Muscle of arm (tissue), 12 donors: ENCODE measurements around the gene SPATC1L. TPM values are rescaled to one million over a fixed set of nuclear protein-coding genes. Genes with fewer than 3 reads are reported as not detected.
A peak's percentile ranks its signal among the peaks of the same experiment; 100 is the strongest.
"Not testable (repeated sequence)": the region's sequence is repeated elsewhere in the genome, so short reads cannot be mapped to it uniquely, and the experiment has no call there.

Source experiments
- DNase-seq: peaks from one replicate; pipeline ENCODE4 v3.0.0-alpha.2; 2013
- polyA plus RNA-seq, 12 donors: library from polyadenylated mRNA; unstranded; fragments of 120-200 nt; gene quantifications; one replicate each; pipeline ENCODE4 v1.2.1, GENCODE V29; 2013; ENCODE audit not compliant: insufficient read length in 12 of 12

The SPATC1L gene
- polyA plus RNA-seq, 12 donors = 4.2 to 18.6 (median 9.6) TPM; not detected in 2

DNA sequence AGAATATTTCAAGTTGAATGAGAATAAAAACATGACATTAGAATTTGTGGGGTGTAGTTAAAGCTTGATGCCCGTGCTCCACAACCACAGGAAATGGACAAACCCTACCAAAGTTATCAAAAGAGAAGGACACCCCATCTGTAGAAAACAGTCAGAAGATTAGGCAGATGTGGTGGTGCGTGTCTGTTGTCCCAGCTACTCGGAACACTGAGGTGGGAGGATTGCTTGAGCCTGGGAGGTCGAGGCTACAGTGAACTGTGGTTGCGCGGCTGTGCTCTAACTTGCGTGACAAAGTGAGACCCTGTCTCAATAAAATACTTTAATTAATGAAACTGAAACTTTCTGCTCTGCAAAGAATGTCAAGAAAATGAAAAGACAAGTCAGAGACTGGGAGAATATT, 1.5 kb upstream of the SPATC1L start:
- no peak for DNase-seq

DNA sequence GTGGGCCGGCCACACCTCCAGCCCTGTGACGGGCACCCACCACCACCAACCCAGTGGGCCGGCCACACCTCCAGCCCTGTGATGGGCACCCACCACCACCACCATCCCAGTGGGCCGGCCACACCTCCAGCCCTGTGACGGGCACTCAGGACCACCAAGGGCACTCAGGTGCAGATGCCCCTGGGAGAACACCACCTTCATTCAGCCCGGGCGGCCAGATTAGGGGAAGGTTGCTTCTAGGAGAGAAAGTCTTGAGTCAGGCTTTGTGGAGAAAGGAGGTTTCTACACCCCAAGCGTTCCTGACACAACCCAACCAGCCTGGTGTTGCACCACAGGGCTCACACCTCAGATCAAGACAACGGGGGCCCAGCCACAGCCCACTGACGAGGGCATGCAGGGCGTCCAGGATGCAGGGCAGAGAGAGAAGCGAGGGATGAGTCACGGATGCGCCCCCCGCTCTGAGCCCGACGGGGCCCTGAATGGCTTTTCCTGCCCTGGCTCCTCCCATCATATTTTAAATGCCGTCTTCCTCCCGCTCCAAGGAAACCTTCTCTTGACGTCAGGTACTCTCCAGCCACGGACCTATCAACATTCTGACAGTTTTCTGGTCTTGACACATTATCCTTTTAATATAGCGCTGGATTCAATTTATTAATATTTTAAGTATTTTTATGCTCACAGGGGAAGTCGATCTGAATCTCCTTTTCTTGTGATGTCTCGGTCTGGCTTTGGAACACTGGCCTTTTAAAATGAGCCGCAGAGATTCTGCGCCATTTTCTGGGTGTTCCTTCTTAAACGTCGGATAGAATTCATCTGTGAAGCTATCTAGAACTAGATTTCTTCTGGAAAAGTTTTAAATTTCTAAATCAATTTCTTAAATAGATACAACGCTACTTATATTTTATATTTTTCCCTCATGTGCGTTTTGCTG, 631 bp upstream of the SPATC1L start:
- peak; percentile 88 for DNase-seq

DNA sequence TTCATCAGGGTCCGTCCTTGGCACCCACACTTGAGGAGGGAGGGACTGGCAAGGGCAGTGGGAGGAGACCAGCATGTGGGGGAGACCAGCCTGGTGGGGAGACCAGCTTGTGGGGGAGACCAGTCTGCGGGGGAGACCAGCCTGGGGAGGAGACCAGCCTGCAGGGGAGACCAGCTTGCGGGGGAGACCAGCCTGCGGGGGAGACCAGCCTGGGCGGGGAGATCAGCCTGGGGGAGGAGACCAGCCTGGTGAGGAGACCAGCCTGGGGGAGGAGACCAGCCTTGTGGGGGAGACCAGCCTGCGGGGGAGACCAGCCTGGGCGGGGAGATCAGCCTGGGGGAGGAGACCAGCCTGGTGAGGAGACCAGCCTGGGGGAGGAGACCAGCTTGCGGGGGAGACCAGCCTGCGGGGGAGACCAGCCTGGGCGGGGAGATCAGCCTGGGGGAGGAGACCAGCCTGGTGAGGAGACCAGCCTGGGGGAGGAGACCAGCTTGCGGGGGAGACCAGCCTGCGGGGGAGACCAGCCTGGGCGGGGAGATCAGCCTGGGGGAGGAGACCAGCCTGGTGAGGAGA, 836 bp downstream of the SPATC1L start:
- DNase-seq = not testable (repeated sequence)

DNA sequence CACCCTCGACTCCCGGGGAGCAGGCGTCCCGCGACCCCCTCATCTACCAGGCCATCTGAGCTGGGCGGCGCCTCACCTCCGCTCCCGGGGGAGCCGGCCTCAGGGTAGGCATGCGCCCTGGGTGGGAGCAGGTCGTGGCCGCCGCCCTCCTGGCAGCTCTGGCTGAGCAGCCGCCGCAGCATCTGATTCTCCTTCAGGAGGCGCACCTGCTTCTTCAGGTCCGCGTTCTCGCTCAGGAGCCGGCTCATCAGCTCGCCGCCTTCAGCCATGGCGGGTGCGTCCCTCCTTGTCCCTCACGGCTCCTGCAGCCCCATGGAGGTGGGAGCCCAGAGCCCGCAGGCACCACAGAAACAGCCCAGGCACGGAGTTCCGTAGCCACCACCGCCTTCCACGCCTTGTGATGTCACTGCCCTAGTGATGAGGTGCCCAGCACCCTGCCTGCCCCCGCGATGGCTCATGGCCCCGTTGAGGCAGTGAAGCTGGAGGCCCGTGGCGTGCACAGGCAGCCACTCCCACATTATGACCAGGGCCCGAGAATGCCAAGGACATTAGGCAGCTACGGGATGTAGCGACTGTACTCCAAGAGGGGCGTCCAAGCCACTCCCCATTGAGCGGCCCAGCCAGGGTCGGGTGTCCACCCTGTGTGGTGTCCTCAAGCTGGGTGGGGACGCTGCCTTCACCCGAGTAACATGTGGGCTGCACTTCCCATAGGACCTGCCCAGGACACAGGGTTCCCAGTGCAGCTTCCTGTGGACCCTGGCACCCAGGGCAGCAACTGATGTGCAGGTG, 1.5 kb downstream of the SPATC1L start:
- DNase-seq = no peak

DNA sequence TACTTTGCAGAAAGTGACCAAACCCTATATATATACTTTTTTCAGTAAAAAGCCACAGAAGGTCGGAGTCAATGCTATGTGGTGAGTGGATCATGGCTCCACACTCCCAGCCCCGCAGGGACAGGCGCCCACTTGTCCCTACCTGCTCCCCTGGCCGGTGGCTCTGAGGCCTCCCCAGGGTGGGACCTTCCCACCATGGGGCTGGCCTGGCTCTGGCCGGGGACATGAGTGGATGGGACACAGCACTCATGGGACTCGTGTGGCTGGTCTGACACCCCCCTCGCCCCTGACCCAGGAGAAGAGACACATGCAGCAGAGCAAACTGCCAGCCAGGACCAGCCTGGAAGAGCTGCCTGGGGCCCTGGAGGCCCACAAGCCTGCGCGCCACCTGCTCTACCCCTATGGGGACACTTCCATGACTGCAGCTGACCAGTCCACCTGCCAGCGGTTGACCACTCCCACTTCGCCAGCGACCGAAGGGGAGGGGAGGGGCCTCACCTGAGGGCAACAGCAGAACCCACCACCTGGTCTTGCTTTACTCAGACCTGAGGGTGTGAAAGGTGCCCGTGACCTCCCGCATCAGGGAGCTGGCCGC, 2.2 kb downstream of the SPATC1L start:
- no peak for DNase-seq

DNA sequence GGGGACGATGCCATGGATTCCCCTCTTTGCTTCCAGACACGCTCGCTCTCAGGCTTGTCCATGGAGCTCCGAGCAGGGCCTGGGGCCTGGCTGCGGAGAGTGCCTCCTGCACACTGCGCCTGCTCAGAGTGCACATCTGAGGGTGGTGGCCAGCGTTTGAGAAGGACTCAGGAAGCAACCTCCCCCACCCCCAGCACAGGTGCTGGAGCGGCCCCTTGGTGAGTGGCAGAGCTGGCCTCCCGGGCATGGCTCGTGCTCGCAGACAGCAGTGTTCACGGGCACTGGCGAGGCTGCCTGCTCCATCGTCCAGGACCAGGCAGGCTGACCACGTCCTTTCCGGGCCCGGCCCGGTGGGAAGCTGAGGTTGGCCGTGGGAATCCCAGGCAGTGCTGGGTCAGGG, 2.8 kb downstream of the SPATC1L start:
- no peak for DNase-seq

DNA sequence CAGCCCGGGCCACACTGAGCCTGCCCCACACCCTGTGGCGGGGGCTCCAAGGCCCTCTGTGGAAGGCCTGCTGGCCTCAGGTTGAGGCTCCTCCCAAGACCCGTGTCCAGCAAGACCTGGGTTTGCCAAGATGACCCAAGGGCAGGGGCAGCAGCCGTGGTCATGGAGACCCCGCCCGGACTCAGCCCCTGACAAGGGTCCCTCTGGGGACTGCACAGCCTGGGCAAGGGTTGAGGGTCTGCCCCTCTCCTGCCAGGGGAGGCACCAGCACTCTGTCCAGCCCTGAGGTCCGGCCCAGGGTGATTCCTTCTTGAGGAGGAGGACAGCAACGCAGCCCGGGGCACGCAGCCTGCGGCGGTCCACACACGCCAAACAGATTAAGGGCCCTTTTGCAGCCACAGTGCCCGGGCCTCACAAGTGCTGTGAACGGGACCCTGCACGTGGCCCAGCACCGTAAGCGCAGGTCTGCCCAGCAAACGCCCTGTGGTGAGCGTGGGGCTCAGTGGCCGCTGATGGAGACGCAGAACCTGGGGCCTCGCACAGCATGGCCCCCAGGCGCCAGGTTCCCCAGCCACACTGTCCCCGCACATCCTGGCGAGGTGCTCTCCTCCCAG, 3.4 kb downstream of the SPATC1L start:
- DNase-seq = no peak

DNA sequence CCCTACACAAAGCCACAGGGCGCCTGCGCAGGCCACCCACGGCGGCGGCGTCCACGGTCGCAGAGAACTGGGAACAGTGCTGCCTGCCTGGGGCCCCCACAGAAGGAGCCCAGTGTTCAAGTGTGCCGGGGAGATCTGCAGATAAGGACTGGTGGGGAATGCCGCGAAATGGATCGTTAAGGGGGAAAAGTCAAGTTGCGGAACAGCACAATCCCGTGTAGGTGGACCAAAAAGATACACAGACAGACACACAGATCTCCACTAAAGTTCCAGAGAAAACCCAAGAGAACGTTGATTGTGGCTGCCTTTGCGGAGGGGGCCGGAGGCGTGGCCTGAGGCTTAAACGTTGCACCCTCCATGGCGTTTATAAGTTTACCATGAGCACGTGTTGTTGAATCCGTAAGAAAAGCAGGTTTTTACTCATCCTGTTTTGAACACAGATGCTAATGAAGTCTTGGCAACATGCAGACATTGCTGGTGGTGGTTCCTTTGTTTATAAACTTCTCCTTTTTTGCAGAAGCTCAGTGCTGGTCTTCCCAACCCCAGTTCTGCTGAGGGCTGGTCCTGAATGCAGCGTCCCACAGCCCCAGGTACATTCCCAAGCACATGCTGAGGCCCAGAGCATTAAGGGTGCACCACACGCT, 4.1 kb downstream of the SPATC1L start:
- DNase-seq = no peak

DNA sequence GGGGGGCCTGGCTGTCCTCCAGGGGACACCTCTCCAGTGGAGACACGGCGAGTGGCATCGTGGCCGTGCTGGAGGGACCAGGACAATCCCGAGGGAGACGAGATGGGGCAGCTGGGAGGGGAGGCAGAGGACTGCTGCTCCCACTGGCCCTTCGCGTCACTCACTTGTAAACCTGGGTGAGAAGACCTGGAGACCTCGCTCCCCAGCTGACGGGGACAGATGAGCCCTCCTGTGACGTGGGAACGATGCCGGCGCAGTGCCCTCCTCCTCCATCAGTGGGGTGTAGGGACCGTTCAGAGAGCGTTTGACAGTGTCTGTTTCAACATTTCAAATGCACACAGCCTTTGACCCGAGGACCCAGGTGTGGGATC, 4.6 kb downstream of the SPATC1L start:
- DNase-seq = no peak

DNA sequence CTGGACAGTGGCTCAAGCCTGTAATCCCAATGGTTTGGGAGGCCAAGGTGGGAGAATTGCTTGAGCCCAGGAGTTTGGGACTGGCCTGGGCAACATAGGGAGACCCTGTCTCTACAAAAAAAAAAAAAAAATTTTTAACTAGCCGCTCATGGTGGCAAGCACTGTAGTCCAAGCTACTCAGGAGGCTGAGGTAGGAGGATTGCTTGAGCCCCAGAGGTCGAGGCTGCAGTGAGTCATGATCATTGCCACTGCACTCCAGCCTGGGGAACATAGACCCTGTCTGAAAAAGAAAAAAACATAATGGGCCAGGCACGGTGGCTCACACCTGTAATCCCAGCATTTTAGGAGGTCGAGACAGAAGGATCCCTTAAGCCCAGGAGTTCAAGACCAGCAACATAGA, 5.3 kb downstream of the SPATC1L start:
- no peak for DNase-seq

DNA sequence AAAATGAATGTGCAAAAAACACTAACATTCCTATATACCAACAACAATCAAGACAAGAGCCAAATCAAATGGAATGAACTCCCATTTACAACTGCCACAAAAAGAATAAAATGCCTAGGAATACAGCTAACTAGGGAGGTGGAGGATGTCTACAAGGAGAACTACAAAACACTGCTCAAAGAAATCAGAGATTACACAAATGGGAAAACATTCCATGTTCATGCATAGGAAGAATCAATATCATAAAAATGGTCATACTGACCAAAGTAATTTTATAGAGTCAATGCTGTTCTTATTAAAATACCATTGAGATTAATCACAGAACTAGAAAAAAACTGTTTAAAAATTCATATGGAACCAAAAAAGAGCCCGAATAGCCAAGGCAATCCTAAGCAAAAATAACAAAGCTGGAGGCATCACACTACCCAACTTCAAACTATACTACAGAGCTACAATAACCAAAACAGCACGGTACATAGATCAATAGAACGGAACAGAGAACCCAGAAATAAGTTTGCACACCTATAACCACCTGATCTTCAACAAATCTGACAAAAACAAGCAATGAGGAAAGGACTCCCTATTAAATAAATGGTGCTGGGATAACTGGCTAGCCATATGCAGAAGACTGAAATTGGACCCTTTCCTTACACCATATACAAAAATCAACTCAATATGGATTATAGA, 7.7 kb downstream of the SPATC1L start:
- not testable (repeated sequence) for DNase-seq

DNA sequence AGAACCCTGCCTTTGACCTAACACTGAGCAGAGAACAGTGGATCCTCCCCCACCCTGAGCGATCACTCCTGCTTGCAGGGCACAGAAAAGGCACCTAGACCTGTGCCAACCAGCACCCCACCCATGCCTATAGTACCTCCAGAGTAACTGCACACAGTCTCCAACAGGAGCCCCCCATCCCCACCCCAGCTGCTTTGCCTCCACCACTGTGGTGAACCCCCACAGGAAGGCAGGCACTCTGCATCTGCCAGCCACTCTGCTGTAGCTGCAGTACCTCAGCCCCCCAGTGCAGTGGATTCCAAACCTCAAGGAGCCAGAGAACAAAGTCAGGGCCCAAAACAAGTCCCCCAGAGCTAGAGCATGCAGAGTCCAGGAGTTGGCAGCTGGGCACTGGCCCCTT, 10.7 kb downstream of the SPATC1L start:
- DNase-seq = no peak

DNA sequence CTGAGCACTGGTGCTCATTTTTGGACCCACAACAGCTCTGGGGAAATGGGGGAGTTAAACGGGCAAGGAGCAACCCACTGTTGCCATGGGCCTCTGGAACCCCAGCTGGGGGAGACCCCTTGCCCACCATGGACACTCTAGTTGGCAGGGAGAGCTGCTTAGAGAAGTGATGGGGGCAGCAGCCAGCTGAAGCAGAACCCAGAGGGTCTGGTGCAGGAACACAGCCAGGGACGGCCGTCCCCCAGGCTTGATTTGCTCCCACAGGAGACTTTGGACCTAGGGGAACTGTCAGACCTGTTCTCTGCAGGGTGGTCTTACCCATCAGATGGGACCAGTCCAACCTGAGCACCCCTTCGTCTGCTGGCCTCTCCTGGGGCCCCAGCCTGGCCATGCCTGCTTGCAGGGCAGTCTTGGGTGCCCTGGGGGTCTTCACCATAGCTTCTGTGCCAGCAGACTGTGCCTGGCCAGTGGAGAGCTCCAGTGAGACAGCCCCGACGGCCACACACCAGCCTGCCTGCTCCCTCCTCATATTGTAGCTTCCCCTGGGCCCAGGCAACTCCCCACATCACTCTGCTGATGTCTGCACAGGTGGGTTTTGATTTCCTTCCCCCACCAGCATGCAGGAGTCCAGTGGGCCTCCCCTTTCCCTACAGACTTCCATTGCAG, 11.3 kb downstream of the SPATC1L start:
- no peak for DNase-seq

DNA sequence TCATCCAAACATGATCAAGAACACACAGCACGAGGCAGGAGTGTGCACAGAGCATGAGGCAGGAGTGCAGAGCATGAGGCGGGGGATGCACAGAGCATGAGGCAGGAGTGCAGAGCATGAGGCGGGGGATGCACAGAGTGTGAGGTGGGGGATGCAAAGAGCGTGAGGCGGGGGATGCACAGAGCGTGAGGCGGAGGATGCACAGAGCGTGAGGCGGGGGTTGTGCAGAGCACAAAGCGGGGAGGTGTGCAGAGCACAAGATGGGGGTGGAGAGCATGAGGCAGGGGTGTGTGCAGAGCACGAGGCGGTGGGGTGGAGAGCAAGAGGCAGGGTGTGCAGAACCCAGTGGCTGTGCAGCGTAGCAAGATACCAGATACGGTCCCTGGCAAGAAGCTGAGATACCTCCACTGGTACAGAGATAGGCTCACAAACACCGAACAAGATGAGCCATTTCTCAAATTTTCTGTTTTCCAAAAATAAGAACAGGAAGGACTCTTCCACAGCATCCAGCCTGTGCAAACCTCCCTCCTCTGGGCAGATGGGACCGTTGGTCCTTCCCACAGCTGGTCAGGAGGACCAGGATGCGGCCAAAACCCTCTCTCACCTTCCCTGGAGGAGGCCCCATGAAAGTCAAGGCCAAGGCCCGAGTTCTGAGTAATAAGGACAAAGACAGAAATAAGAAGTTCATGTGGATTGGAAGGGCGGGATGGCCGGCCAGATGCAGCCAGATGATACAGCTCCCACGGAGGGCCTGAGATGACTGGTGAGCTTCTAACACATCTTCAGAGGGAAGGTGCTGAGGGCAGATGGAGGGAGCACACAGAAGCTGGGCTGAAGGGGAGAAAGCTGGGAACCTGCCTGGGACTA, 12.0 kb downstream of the SPATC1L start:
- DNase-seq = no peak

DNA sequence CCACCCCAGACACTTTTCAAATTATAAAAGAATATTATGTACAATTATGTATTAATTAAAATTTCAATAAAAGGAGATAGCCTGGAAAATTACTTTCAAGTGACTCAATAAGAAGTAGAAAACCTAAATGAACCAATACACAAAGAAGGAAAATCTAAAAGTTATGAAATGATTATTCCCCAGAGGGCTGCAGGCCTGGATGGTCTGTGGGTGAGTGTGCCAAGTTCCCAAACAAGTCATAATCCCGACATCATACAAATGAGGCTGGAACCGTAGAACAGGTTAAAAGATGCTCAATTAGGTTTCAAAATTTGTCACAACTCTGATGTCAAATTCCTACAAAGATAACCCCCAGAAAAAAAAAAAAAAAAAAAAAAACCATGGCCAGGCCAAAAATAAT, 12.7 kb downstream of the SPATC1L start:
- no peak for DNase-seq

DNA sequence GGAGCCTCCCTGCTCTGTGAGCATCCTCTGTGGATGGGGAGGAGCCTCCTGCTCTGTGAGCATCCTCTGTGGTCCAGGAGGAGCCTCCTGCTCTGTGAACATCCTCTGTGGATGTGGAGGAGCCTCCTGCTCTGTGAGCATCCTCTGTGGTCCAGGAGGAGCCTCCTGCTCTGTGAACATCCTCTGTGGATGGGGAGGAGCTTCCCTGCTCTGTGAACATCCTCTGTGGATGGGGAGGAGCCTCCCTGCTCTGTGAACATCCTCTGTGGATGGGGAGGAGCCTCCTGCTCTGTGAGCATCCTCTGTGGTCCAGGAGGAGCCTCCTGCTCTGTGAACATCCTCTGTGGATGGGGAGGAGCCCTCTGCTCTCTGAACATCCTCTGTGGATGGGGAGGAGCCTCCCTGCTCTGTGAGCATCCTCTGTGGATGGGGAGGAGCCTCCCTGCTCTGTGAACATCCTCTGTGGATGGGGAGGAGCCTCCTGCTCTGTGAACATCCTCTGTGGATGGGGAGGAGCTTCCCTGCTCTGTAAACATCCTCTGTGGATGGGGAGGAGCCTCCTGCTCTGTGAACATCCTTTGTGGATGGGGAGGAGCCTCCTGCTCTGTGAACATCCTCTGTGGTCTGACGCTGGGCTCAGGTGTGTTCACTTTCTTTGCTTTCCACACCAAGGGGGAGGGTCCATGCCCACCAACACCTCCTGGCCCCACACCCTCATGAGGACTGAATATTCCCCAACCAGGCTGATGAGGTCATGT, 13.6 kb downstream of the SPATC1L start:
- DNase-seq = not testable (repeated sequence)

DNA sequence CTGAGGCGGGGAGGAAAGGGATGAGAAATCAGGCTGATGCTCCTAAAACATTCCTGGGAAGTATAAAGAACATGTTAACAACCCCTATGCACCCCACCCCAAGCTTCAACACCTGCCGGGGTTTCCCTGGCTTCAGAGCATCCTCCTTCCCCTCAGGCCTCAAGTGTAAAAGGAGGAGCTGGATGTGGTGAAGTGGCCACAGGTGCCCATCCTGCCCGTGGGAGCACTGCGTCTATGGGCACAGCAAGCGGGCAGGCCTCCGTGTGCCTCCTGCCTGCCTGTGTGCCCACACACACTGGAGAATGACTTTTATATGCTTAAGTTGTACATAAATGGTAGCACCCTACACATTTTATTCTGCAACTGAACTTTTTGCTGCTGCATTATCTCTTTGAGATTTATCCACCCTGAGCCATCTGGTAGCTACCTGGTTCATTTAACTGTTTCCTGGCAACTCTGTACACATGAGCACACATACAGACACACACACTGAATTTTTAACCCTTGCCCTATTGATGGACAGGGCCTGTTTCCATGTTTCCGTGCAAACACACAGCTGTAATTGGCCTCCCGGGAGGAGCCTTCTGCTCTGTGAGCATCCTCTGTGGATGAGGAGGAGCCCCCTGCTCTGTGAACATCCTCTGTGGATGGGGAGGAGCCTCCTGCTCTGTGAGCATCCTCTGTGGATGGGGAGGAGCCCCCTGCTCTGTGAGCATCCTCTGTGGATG, 15.4 kb downstream of the SPATC1L start:
- DNase-seq = no peak

DNA sequence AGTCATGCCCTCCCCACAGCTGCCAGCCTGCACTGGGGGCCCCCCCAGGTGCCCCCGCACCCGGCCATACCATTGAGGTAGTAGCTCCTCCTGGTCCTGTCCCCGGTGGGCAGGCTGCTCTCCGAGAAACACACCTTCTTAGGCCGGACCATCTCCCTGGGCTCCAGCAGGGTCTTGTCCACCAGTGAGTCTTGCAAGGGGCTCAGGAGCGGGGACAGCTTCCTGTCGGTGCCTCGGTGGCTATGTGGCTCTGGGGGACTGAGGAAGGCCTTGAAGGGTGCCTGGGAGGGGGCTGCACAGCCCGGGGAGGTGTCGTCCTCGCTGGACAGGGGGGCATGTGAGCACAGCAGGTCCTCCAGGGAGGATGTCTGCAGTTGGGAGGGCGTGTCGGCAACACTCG, 16.0 kb downstream of the SPATC1L start:
- no peak for DNase-seq
